ENCODE results near the gene PPP2R5D. TPM values are rescaled to one million over a fixed set of nuclear protein-coding genes. Genes with fewer than 3 reads are reported as not detected.
"Not testable (repeated sequence)": the region's sequence is repeated elsewhere in the genome, so short reads cannot be mapped to it uniquely, and the experiment has no call there.

The PPP2R5D gene
- total and polyA plus RNA-seq, 9 of the 15 experiments (the other 6 are each of a cell fraction or from before 2014, with no cell fraction given): 1.3 to 96.1 (median 38.4) TPM

DNA sequence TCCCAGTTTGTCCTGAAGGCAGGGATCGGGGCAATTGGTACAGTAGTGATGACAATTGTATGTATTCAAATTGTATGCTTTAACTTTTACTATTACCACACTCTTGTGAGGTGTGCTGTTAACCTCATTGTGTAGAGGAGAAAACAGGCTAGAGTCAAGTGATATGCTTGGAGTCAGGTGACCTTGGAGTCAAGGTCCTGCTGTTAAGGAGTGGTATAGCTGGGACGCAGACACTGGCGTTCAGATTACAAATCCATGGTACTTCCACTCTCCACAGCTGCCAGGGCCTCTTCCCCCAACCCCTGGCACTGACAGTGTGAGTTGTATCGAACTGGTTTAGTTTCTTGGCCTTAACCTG, 44.6 kb upstream of the PPP2R5D start (continued):
- TF ChIP-seq, protein P1, sequence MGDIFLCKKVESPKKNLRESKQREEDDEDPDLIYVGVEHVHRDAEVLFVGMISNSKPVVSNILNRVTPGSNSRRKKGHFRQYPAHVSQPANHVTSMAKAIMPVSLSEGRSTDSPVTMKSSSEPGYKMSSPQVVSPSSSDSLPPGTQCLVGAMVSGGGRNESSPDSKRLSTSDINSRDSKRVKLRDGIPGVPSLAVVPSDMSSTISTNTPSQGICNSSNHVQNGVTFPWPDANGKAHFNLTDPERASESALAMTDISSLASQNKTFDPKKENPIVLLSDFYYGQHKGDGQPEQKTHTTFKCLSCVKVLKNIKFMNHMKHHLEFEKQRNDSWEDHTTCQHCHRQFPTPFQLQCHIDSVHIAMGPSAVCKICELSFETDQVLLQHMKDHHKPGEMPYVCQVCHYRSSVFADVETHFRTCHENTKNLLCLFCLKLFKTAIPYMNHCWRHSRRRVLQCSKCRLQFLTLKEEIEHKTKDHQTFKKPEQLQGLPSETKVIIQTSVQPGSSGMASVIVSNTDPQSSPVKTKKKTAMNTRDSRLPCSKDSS (IDR thresholded peaks at IDR 0.05; ENCODE audit: low read depth, partially characterized antibody): no peak
- no peak for TF ChIP-seq PML (IDR thresholded peaks at IDR 0.05; ENCODE audit: low read length)

DNA sequence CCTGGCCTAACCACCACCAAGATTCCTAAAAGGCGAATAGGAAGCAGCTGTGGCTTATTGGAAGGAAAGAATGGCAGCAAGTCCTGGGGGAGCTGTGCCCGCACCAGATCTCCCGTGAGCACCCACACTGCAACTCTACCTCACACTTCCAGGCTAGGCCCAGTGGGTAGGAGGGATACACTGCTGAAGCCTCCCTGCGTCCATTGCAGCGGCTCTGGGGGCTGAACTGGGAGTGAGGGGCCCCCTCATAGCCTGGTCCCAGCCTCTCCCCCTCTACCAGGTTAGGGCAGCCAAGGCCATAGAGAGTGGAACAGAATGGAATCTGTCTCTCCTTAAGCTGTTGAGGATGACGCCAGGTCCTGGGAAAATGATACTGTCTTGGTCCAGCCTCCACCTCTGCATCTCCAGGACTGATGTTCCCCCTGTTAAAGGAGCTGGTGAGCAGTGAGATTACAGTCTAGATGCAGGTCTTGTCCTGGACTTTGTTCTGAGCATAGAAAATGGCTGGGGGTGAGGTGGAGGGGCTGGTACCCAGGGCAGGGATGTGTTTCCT, 43.8 kb upstream of the PPP2R5D start:
- no peak for FAIRE-seq
- peaks cover 50% of the 10 kb centered on the region; the same call in 2 of the 3 replicates for H3K36me3 ChIP-seq (ENCODE audit: control insufficient read depth, insufficient read depth, low read length)
- no peaks in the 10 kb centered on the region for H3K27me3 ChIP-seq (ENCODE audit: control insufficient read depth in 2 of 2, insufficient read depth in 2 of 2, low read length in 2 of 2)
- H3K79me2 ChIP-seq (ENCODE audit: control insufficient read depth, insufficient read depth, low read length): no peaks in the 10 kb centered on the region
- ChIA-PET CTCF (ENCODE audit: low intra/inter-chr PET ratio) (no interaction called here), POLR2A (interaction anchor here (0.6 to 2.8 kb wide), 5 partner anchors 11 to 336 kb away, joined by 3 to 30 read pairs (median 3); partner anchors contain the start of genes CNPY3 and PPP2R5D)
- no peak for ATAC-seq
- no peak overlapping the region for H3K27ac ChIP-seq (ENCODE audit: extremely low read depth, low read depth, low read length)
- no peak overlapping the region for H3K4me2 ChIP-seq (ENCODE audit: insufficient read depth, low read length)
- BruUV-seq (replicated peaks): no TSS peak
- no peak for TF ChIP-seq ZNF253 (CRISPR knock-in tag; conservative IDR thresholded peaks at IDR 0.05)
- no peak for TF ChIP-seq ZKSCAN3 (CRISPR knock-in tag; IDR thresholded peaks at IDR 0.05)
- TF ChIP-seq ZNF57 (CRISPR knock-in tag; IDR thresholded peaks at IDR 0.05): no peak
- TF ChIP-seq, protein P2, sequence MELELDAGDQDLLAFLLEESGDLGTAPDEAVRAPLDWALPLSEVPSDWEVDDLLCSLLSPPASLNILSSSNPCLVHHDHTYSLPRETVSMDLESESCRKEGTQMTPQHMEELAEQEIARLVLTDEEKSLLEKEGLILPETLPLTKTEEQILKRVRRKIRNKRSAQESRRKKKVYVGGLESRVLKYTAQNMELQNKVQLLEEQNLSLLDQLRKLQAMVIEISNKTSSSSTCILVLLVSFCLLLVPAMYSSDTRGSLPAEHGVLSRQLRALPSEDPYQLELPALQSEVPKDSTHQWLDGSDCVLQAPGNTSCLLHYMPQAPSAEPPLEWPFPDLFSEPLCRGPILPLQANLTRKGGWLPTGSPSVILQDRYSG (tag; conservative IDR thresholded peaks at IDR 0.05; ENCODE audit: low read depth): no peak
- no peak for TF ChIP-seq ZNF224 (CRISPR knock-in tag; IDR thresholded peaks at IDR 0.05)
- intact Hi-C loops (cut with micrococcal nuclease) (no loop called here), in situ Hi-C loops (cut with MboI) (no loop called here)
- H2AFZ ChIP-seq (ENCODE audit: low read depth, low read length): no peak overlapping the region
- no peaks in the 10 kb centered on the region for H3K9me3 ChIP-seq (replicated peaks; ENCODE audit: control insufficient read depth, insufficient read depth, low read depth, low read length)
- H3K9ac ChIP-seq (ENCODE audit: insufficient read depth in 1 of 2, low read depth in 2 of 2, low read length in 2 of 2): peak overlapping the region in 1 of 2 experiments; percentile 4; a peak in 1 of 4 replicates
- H3K4me3 ChIP-seq: no peak overlapping the region
- no peaks in the 10 kb centered on the region; the same call in 1 of the 2 replicates for H4K20me1 ChIP-seq (replicated peaks; ENCODE audit: control insufficient read depth, insufficient read depth, low read length)
- H3K9me1 ChIP-seq (ENCODE audit: control insufficient read depth, insufficient read depth, low read length): no peaks in the 10 kb centered on the region
- peaks cover 0 to 4% of the 10 kb centered on the region in 2 experiments; a peak in 1 of 5 replicates for H3K4me1 ChIP-seq (replicated peaks in 1 of 2; ENCODE audit: control insufficient read depth in 2 of 2, insufficient read depth in 2 of 2, low read length in 2 of 2)
- peak in 1 of 4 experiments; percentile 9 for DNase-seq (ENCODE audit: extremely low read depth in 1 of 4, low spot score in 3 of 4)
- 89% methylated on average over 6 of the region's 6 CpGs for WGBS (ENCODE audit: insufficient coverage, low coverage, missing lambda C conversion rate)

DNA sequence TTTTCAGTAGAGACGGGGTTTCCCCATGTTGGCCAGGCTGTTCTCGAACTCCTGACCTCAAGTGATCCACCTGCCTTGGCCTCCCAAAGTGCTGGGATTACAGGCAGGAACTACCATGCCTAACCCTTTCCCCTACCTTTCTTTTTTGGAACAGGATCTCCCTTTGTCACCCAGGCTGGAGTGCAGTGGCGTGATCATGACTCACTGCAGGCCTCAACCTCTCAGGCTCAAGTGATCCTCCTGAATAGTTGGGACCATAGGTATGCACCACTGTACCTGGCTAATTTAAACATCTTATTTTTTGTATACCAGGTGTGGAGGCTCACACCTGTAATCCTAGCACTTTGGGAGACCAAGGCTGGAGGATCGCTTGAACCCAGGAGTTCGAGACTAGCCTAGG, 43.0 kb upstream of the PPP2R5D start:
- DNase-seq (ENCODE audit: extremely low read depth in 1 of 4, low spot score in 3 of 4); H3K4me1 ChIP-seq (replicated peaks in 1 of 2; ENCODE audit: control insufficient read depth in 2 of 2, insufficient read depth in 2 of 2, low read length in 2 of 2); H3K79me2 ChIP-seq (ENCODE audit: control insufficient read depth, insufficient read depth, low read length); H3K27ac ChIP-seq (ENCODE audit: extremely low read depth, low read depth, low read length); FAIRE-seq; H3K4me3 ChIP-seq; H2AFZ ChIP-seq (ENCODE audit: low read depth, low read length); intact Hi-C loops (cut with micrococcal nuclease); H4K20me1 ChIP-seq (replicated peaks; ENCODE audit: control insufficient read depth, insufficient read depth, low read length); CTCF ChIA-PET (ENCODE audit: low intra/inter-chr PET ratio); in situ Hi-C loops (cut with MboI); H3K9me3 ChIP-seq (replicated peaks; ENCODE audit: control insufficient read depth, insufficient read depth, low read depth, low read length); H3K9me1 ChIP-seq (ENCODE audit: control insufficient read depth, insufficient read depth, low read length); H3K4me2 ChIP-seq (ENCODE audit: insufficient read depth, low read length); H3K9ac ChIP-seq (ENCODE audit: insufficient read depth in 1 of 2, low read depth in 2 of 2, low read length in 2 of 2); H3K27me3 ChIP-seq (ENCODE audit: control insufficient read depth in 2 of 2, insufficient read depth in 2 of 2, low read length in 2 of 2); ATAC-seq; BruUV-seq (replicated peaks): not testable (repeated sequence)
- peaks cover 42% of the 10 kb centered on the region; the same call in 2 of the 3 replicates for H3K36me3 ChIP-seq (ENCODE audit: control insufficient read depth, insufficient read depth, low read length)
- WGBS (ENCODE audit: insufficient coverage, low coverage, missing lambda C conversion rate): 95% methylated on average over 5 of the region's 5 CpGs
- POLR2A ChIA-PET: interaction anchor here (0.9 to 2.8 kb wide), 5 partner anchors 12 to 103 kb away, joined by 3 to 30 read pairs (median 4); partner anchors contain the start of genes CNPY3 and PPP2R5D

All from K562 (cell line).